Thyroid gland (tissue), 4 donors: ENCODE measurements around the gene EIF3K.

ENCODE experiments used
- POLR2A ChIP-seq, 2 donors: fragments of 450-650 bp; IDR thresholded peaks; one replicate each; pipeline ENCODE4 v1.6.1; 2017; ENCODE audit warnings: antibody characterized with exemption in 2 of 2, mild to moderate bottlenecking in 2 of 2, moderate library complexity in 1 of 2
- TF ChIP-seq, protein P1 (sequence below), 6 experiments: fragments of 200-600 bp in 3 of 6; fragments of 450-650 bp in 3 of 6; sonication (generic) in 3 of 6; IDR thresholded peaks; one replicate each; pipeline ENCODE4 v1.5.1; 2016 to 2019; ENCODE audit warnings: antibody characterized with exemption in 6 of 6, mild to moderate bottlenecking in 2 of 6, inconsistent platforms in 1 of 6, moderate library complexity in 1 of 6

DNA sequence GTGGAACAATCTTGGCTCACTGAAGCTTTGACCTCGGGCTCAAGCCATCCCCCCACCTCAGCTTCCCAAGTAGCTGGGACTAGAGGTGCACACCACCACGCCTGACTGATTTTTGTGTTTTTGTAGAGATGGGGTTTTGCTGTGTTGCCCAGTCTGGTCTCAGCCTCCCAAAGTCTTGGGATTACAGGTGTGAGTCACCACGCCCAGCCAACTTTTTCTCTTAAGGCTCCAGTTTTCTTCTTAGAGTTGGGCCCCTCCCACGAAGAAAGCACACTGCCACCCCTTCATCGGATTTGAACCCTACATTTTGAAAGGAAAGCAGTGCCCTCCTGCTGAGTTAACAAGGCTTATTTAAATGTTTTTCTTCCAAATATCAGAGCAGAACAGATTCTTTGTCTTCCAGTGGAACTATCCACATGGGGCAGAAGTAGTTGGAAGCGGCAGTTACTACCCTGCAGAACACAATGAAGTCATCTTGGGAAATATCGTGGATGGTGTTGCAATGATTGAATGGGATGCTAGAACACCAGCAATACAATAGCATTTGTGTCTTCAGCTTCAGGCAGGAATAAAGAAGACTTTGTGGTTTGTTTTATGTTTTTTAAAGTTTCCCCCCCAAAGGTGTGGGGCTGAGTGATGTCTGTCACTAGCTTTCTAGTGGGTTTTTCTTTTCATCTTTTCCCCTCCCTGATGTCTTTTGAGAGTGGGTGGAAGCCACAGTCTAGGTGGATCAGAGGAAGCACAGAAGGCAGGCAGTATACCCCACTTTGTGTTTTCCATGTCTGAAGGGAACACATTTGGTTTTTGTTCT, 37.4 kb downstream of the EIF3K start:
- TF ChIP-seq, protein P1, sequence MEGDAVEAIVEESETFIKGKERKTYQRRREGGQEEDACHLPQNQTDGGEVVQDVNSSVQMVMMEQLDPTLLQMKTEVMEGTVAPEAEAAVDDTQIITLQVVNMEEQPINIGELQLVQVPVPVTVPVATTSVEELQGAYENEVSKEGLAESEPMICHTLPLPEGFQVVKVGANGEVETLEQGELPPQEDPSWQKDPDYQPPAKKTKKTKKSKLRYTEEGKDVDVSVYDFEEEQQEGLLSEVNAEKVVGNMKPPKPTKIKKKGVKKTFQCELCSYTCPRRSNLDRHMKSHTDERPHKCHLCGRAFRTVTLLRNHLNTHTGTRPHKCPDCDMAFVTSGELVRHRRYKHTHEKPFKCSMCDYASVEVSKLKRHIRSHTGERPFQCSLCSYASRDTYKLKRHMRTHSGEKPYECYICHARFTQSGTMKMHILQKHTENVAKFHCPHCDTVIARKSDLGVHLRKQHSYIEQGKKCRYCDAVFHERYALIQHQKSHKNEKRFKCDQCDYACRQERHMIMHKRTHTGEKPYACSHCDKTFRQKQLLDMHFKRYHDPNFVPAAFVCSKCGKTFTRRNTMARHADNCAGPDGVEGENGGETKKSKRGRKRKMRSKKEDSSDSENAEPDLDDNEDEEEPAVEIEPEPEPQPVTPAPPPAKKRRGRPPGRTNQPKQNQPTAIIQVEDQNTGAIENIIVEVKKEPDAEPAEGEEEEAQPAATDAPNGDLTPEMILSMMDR (IDR thresholded peaks at IDR 0.05) = no peak
- TF ChIP-seq POLR2A (IDR thresholded peaks at IDR 0.05) = no peak
